ENCODE data around the gene MRPS11.

The MRPS11 gene

DNA sequence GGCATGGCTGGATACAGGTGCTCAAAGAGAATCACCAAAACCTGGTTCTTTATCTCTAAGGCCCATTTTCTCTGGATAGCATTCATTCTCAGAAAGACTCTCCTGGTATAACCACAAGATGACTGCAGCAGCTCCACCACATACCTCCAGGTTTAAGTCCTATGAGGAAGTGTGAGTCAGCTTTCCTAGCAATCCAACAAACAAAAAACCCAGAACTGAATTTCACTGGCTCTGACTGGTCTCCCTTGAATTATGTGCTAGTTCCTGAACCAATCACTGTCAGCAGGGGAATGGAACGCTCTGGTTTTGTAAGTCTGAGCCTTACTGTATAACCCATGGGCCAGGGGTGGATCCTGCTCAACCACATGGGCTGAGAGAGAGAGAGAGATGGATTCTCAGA is 27.5 kb upstream of the MRPS11 start:
- Histone ChIP-seq H3K27me3 (ENCODE audit: insufficient read depth, poor library complexity, severe bottlenecking) (peaks cover 4% of the 10 kb centered on the region), H3K27ac (replicated peaks) (no peak overlapping the region), H3K4me3 (replicated peaks; ENCODE audit: insufficient read depth, low read length) (no peak overlapping the region)
- DNase-seq (ENCODE audit: low read depth in 1 of 2, low spot score in 1 of 2) = no peak
- TF ChIP-seq GABPA (IDR thresholded peaks at IDR 0.05; ENCODE audit: low read depth) (no peak), POLR2AphosphoS5 (IDR thresholded peaks at IDR 0.05; ENCODE audit: low read depth) (no peak), SPI1 (IDR thresholded peaks at IDR 0.05; ENCODE audit: borderline replicate concordance, low read depth) (no peak)
- TF ChIP-seq, protein P1, sequence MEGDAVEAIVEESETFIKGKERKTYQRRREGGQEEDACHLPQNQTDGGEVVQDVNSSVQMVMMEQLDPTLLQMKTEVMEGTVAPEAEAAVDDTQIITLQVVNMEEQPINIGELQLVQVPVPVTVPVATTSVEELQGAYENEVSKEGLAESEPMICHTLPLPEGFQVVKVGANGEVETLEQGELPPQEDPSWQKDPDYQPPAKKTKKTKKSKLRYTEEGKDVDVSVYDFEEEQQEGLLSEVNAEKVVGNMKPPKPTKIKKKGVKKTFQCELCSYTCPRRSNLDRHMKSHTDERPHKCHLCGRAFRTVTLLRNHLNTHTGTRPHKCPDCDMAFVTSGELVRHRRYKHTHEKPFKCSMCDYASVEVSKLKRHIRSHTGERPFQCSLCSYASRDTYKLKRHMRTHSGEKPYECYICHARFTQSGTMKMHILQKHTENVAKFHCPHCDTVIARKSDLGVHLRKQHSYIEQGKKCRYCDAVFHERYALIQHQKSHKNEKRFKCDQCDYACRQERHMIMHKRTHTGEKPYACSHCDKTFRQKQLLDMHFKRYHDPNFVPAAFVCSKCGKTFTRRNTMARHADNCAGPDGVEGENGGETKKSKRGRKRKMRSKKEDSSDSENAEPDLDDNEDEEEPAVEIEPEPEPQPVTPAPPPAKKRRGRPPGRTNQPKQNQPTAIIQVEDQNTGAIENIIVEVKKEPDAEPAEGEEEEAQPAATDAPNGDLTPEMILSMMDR (IDR thresholded peaks at IDR 0.05; ENCODE audit: insufficient read depth, low read length) = no peak
- TF ChIP-seq, protein P2, sequence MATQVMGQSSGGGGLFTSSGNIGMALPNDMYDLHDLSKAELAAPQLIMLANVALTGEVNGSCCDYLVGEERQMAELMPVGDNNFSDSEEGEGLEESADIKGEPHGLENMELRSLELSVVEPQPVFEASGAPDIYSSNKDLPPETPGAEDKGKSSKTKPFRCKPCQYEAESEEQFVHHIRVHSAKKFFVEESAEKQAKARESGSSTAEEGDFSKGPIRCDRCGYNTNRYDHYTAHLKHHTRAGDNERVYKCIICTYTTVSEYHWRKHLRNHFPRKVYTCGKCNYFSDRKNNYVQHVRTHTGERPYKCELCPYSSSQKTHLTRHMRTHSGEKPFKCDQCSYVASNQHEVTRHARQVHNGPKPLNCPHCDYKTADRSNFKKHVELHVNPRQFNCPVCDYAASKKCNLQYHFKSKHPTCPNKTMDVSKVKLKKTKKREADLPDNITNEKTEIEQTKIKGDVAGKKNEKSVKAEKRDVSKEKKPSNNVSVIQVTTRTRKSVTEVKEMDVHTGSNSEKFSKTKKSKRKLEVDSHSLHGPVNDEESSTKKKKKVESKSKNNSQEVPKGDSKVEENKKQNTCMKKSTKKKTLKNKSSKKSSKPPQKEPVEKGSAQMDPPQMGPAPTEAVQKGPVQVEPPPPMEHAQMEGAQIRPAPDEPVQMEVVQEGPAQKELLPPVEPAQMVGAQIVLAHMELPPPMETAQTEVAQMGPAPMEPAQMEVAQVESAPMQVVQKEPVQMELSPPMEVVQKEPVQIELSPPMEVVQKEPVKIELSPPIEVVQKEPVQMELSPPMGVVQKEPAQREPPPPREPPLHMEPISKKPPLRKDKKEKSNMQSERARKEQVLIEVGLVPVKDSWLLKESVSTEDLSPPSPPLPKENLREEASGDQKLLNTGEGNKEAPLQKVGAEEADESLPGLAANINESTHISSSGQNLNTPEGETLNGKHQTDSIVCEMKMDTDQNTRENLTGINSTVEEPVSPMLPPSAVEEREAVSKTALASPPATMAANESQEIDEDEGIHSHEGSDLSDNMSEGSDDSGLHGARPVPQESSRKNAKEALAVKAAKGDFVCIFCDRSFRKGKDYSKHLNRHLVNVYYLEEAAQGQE (IDR thresholded peaks at IDR 0.05; ENCODE audit: insufficient replicate concordance, low read depth) = no peak

DNA sequence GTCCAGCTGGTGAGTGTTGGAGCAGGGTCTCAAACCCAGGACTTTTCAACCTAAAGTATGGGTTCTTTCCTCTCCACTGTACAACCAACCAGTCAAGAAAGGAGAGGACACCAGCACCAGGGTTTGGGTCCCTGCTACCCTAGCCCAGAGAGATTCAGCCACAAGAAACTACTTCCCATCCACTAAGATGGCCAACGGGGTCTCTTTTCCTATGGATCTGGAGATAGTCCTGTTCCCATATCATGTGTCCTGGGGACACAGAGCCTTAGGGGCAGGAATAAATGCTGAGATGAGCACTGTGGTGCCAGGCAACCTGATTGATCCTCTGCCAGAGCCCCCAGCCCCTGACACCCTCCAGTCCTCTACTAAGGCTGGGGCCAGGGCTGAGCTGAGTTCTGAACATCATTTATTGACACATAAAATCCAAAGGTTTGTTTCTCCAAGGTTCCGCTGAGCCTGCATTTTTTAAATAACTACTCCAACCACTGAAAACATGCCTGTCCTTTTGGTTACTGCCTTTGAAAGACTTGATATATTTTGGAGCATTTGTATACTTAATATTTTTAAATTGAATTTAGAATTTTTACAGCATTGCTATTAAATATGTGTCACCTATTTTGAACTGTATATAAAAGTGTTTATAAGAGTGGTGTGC is 26.3 kb upstream of the MRPS11 start:
- TF ChIP-seq, protein P1 (IDR thresholded peaks at IDR 0.05; ENCODE audit: insufficient read depth, low read length) = no peak
- TF ChIP-seq SPI1 (IDR thresholded peaks at IDR 0.05; ENCODE audit: borderline replicate concordance, low read depth) (no peak), GABPA (IDR thresholded peaks at IDR 0.05; ENCODE audit: low read depth) (no peak), POLR2AphosphoS5 (IDR thresholded peaks at IDR 0.05; ENCODE audit: low read depth) (no peak)
- TF ChIP-seq, protein P2 (IDR thresholded peaks at IDR 0.05; ENCODE audit: insufficient replicate concordance, low read depth) = no peak
- peaks cover 4% of the 10 kb centered on the region for H3K27me3 ChIP-seq (ENCODE audit: insufficient read depth, poor library complexity, severe bottlenecking)
- DNase-seq (ENCODE audit: low read depth in 1 of 2, low spot score in 1 of 2) = no peak
- H3K4me3 ChIP-seq (replicated peaks; ENCODE audit: insufficient read depth, low read length) = no peak overlapping the region
- no peak overlapping the region for H3K27ac ChIP-seq (replicated peaks)

DNA sequence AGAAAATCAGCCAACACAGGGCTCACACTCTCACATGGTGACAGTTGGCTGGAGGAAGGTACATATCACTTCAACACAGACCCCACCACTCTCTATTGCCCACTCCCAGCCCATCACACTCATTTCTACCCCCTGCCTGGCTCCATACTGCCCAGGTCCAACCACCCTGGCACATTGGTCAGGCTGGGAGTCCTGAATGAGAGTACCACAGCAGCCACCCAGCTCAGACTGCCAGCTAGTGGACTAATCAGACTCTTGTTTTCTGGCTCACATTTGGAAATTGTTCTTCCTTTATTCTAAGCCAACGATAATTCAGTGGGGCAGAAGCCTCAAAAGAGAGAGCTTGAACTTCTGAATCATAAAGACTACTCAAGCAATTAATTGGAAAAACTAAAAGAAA is 20.3 kb upstream of the MRPS11 start:
- no peak for DNase-seq (ENCODE audit: low read depth in 1 of 2, low spot score in 1 of 2)
- Histone ChIP-seq H3K27ac (replicated peaks) (no peak overlapping the region), H3K4me3 (replicated peaks; ENCODE audit: insufficient read depth, low read length) (no peak overlapping the region), H3K27me3 (ENCODE audit: insufficient read depth, poor library complexity, severe bottlenecking) (peaks cover 2% of the 10 kb centered on the region)
- TF ChIP-seq GABPA (IDR thresholded peaks at IDR 0.05; ENCODE audit: low read depth) = no peak
- TF ChIP-seq SPI1 (IDR thresholded peaks at IDR 0.05; ENCODE audit: borderline replicate concordance, low read depth) = no peak
- no peak for TF ChIP-seq POLR2AphosphoS5 (IDR thresholded peaks at IDR 0.05; ENCODE audit: low read depth)
- TF ChIP-seq, protein P2 (IDR thresholded peaks at IDR 0.05; ENCODE audit: insufficient replicate concordance, low read depth) = no peak
- TF ChIP-seq, protein P1 (IDR thresholded peaks at IDR 0.05; ENCODE audit: insufficient read depth, low read length) = no peak
